GM12878 (cell line): ENCODE measurements around the gene ADGRE3. TPM values are rescaled to one million over a fixed set of nuclear protein-coding genes. Genes with fewer than 3 reads are reported as not detected.

ENCODE experiments used
- ATAC-seq: fragments of 200-7000 bp; cut with Tn5 transposase; 3 replicates; pipeline ENCODE4 v1.9.1; 2020; ENCODE audit warnings: mild to moderate bottlenecking, moderate library complexity
- BruUV-seq: library from RNA; stranded (reverse); fragments of 400-500 nt; replicated peaks from 2 replicates; lab custom pipeline; 2021; lab: Mats Ljungman, UMichigan
- CTCF ChIA-PET: fragments of 300-600 bp; sonication (Branson Sonifier 250); formaldehyde crosslinking; extraction: SDS; loops from one replicate; lab custom pipeline; 2021; ENCODE audit warnings: inconsistent platforms; lab: Yijun Ruan, JAX
- POLR2A ChIA-PET: fragments of 350-600 bp; formaldehyde crosslinking; extraction: SDS; loops from one replicate; lab custom pipeline; 2021; ENCODE audit warnings: inconsistent platforms; lab: Charles Lee
- RAD21 ChIA-PET: fragments of 300-600 bp; sonication (Branson Sonifier 250); formaldehyde crosslinking; loops from one replicate; lab custom pipeline; 2023; ENCODE audit warnings: antibody characterized with exemption; ENCODE audit not compliant: unreplicated experiment; lab: Charles Lee
- SMC1A ChIA-PET: fragments of 300-600 bp; sonication (Branson Sonifier 250); formaldehyde crosslinking; loops from one replicate; lab custom pipeline; 2023; ENCODE audit not compliant: unreplicated experiment, uncharacterized antibody; lab: Charles Lee
- DNase-seq: peaks from one replicate; pipeline ENCODE4 v3.0.0-alpha.2; 2011; ENCODE audit warnings: low read depth, low spot score
- FAIRE-seq: peaks from 3 replicates; lab custom pipeline; 2011; peaks lifted over from hg19 to GRCh38; lab: Jason Lieb, UNC
- H2AFZ ChIP-seq: 2 replicates; pipeline ENCODE4 v1.6.0; 2011; ENCODE audit warnings: low read depth, low read length, control low read depth; ENCODE audit not compliant: control insufficient read depth
- H3K27ac ChIP-seq: 2 replicates; pipeline ENCODE4 v1.5.1; 2011; ENCODE audit warnings: control low read depth; ENCODE audit not compliant: control insufficient read depth, insufficient read depth
- H3K27me3 ChIP-seq, 2 experiments: replicated peaks in 1 of 2; 2 replicates each; pipeline versions ENCODE4 v1.6.0 to v1.6.1; 2011; ENCODE audit warnings: low read length in 1 of 2; ENCODE audit not compliant: control insufficient read depth in 2 of 2, insufficient read depth in 2 of 2
- H3K36me3 ChIP-seq, 2 experiments: 2 replicates each; pipeline ENCODE4 v1.5.1; 2011; ENCODE audit warnings: low read length in 1 of 2; ENCODE audit not compliant: control insufficient read depth in 2 of 2, insufficient read depth in 2 of 2
- H3K4me1 ChIP-seq: 2 replicates; pipeline ENCODE4 v1.6.1; 2011; ENCODE audit warnings: mild to moderate bottlenecking, low read length, moderate library complexity, mixed read lengths; ENCODE audit not compliant: control insufficient read depth, insufficient read depth
- H3K4me2 ChIP-seq: 2 replicates; pipeline ENCODE4 v1.6.0; 2011; ENCODE audit warnings: control low read depth; ENCODE audit not compliant: control insufficient read depth, insufficient read depth
- H3K4me3 ChIP-seq: fragments of 200-600 bp; sonication (generic); 2 replicates; pipeline ENCODE4 v1.5.1; 2016
- H3K79me2 ChIP-seq: 2 replicates; pipeline ENCODE4 v1.6.0; 2011; ENCODE audit warnings: low read length; ENCODE audit not compliant: control insufficient read depth, insufficient read depth
- H3K9ac ChIP-seq: 2 replicates; pipeline ENCODE4 v1.8.0; 2011; ENCODE audit warnings: low read length, control low read depth, mixed read lengths; ENCODE audit not compliant: control insufficient read depth, insufficient read depth
- H3K9me3 ChIP-seq: replicated peaks from 3 replicates; pipeline ENCODE4 v1.5.1; 2011; ENCODE audit warnings: mild to moderate bottlenecking, low read length; ENCODE audit not compliant: control insufficient read depth, insufficient read depth
- H4K20me1 ChIP-seq: 2 replicates; pipeline ENCODE4 v1.6.0; 2011; ENCODE audit not compliant: control insufficient read depth, insufficient read depth
- HDAC2 ChIP-seq: fragments of 200-600 bp; sonication (generic); IDR thresholded peaks from 2 replicates; pipeline ENCODE4 v1.6.1; 2017
- NFYB ChIP-seq: IDR thresholded peaks from 2 replicates; pipeline ENCODE4 v1.6.1; 2011; ENCODE audit warnings: low read depth, mild to moderate bottlenecking, low read length, improper control_type of control experiment, moderate library complexity; ENCODE audit not compliant: insufficient read depth
- RB1 ChIP-seq: fragments of 450-650 bp; formaldehyde crosslinking; IDR thresholded peaks from 2 replicates; pipeline ENCODE4 v1.6.1; 2017; ENCODE audit warnings: mild to moderate bottlenecking, borderline replicate concordance
- RELA ChIP-seq: fragments of 450-650 bp; IDR thresholded peaks from 2 replicates; pipeline ENCODE4 v1.8.0; 2014; ENCODE audit warnings: borderline replicate concordance; ENCODE audit not compliant: partially characterized antibody
- RELB ChIP-seq: fragments of 450-650 bp; IDR thresholded peaks from 2 replicates; pipeline ENCODE4 v1.6.1; 2017; ENCODE audit warnings: low read depth, mild to moderate bottlenecking, moderate library complexity
- SIN3A ChIP-seq: IDR thresholded peaks from 2 replicates; pipeline ENCODE4 v1.6.1; 2012; ENCODE audit warnings: low read depth, low read length, improper control_type of control experiment
- SKIL ChIP-seq: fragments of 450-650 bp; IDR thresholded peaks from 2 replicates; pipeline ENCODE4 v1.6.1; 2017; ENCODE audit warnings: mild to moderate bottlenecking, low read depth, inconsistent platforms; ENCODE audit not compliant: poor library complexity, severe bottlenecking
- SUPT20H ChIP-seq: IDR thresholded peaks from 2 replicates; pipeline ENCODE4 v1.6.1; 2011; ENCODE audit warnings: low read depth, mild to moderate bottlenecking, low read length, moderate library complexity, borderline replicate concordance; ENCODE audit not compliant: control insufficient read depth
- ZBED1 ChIP-seq: IDR thresholded peaks from 2 replicates; pipeline ENCODE4 v1.6.1; 2016; ENCODE audit warnings: borderline replicate concordance
- ZBTB4 ChIP-seq: fragments of 450-650 bp; formaldehyde crosslinking; IDR thresholded peaks from 2 replicates; pipeline ENCODE4 v1.4.0; 2022; ENCODE audit warnings: mild to moderate bottlenecking, moderate library complexity
- ZNF622 ChIP-seq: fragments of 450-650 bp; IDR thresholded peaks from 2 replicates; pipeline ENCODE4 v1.6.1; 2017; ENCODE audit warnings: mild to moderate bottlenecking, inconsistent platforms
- ZSCAN29 ChIP-seq: fragments of 450-650 bp; IDR thresholded peaks from 2 replicates; pipeline ENCODE4 v1.6.1; 2017; ENCODE audit warnings: mild to moderate bottlenecking, moderate library complexity
- WGBS: methylation state at CpG from one replicate; pipeline ENCODE4 v1.1.6; 2016; ENCODE audit warnings: low lambda C conversion rate; ENCODE audit not compliant: insufficient replicate concordance, insufficient coverage; ENCODE audit errors: missing lambda C conversion rate; 5-methylcytosine and 5-hydroxymethylcytosine counted together
- in situ Hi-C: fragments of 300-500 bp; cut with MboI; formaldehyde crosslinking; loops from 9 replicates; pipeline ENCODE4 v1.14.3; 2018; ENCODE audit warnings: mixed read lengths
- intact Hi-C: fragments of 100-400 bp; cut with micrococcal nuclease; formaldehyde crosslinking; loops from one replicate; pipeline ENCODE4 v1.14.2; 2022; ENCODE audit not compliant: unreplicated experiment
- polyA plus RNA-seq, 11 experiments: library from polyadenylated mRNA; depleted of rRNA in 4 of 11; unstranded in 6 of 11; stranded (reverse) in 5 of 11; fragments of >200 nt; fragmentation: Nextera tagmentation in 4 of 11; fragmentation: Illumina TruSeq in 1 of 11; extraction: Ambion mirVana in 4 of 11; extraction: Trizol in 1 of 11; gene quantifications; 1 replicate in 1 of 11; 2 replicates in 10 of 11; pipeline versions ENCODE4 v1.2.1 to v1.2.3, GENCODE V29; 2011 to 2016; ENCODE audit warnings: inconsistent platforms in 2 of 11, missing spikeins in 2 of 11, low read depth in 1 of 11
- total RNA-seq, 4 experiments: library from RNA; depleted of rRNA in 3 of 4; stranded (reverse); fragments of >200 nt in 3 of 4; fragmentation: Illumina TruSeq in 1 of 4; extraction: Trizol in 1 of 4; gene quantifications; 2 replicates each; pipeline versions ENCODE4 v1.2.1 to v1.2.3, GENCODE V29; 2013 to 2021

The ADGRE3 gene
- total and polyA plus RNA-seq, 10 of the 15 experiments (the other 5 are each of a cell fraction or from before 2014, with no cell fraction given): 0.04 to 0.10 (median 0.05) TPM; not detected in 6

DNA sequence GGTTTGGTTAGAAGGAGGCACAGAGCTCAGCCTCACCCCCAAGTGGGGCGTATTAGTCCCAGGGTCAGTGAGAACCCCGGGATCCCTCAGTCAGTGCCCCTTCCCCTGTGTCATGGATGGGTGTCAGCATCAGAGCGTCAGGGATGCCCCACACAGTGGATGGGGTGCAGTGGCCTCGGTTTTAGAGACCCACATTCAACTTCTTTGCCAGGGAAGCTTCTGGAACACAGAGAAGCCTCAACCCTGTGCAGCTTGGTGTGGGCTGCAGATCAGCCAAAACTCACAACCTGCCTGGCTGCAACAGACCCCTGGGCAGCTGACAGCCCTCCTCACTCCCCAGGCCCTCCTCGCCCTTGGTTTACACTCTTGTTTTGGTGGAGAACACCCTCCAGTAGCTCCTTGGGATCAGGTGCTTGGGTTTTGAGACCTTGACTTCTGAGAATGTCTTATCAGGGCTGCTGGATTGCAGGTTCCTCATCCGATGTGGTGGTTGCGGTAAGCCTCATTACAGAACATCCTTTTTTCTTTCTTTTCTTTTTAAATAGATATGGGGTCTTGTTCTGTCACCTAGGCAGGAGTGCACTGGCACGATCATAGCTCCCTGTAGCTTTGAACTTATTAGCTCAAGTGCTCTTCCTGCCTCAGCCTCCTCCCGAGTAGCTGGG, 26.2 kb upstream of the ADGRE3 start:
- Histone ChIP-seq H3K36me3 (peaks cover 3 to 4% of the 10 kb centered on the region in 2 experiments; a peak in 3 of 4 replicates), H3K4me2 (no peak overlapping the region), H3K27me3 (no peaks in the 10 kb centered on the region), H3K4me1 (no peaks in the 10 kb centered on the region), H3K9ac (no peak overlapping the region), H3K79me2 (no peaks in the 10 kb centered on the region), H3K4me3 (no peak overlapping the region), H2AFZ (no peak overlapping the region), H3K9me3 (no peaks in the 10 kb centered on the region; the same call in 2 of the 3 replicates), H3K27ac (no peak overlapping the region), H4K20me1 (no peaks in the 10 kb centered on the region)
- intact Hi-C loops: no loop called here
- FAIRE-seq: no peak
- CTCF ChIA-PET: interaction anchor here (1.0 to 1.9 kb wide), 5 partner anchors 9 to 144 kb away, joined by 3 to 4 read pairs (median 4); no protein-coding TSS in a partner anchor
- in situ Hi-C loops: no loop called here
- no peak for TF ChIP-seq ZNF622
- TF ChIP-seq SUPT20H: no peak
- TF ChIP-seq RB1: no peak
- TF ChIP-seq RELB: no peak
- TF ChIP-seq NFYB: no peak
- TF ChIP-seq ZSCAN29: no peak
- TF ChIP-seq RELA: no peak
- TF ChIP-seq ZBTB4 (CRISPR knock-in tag): no peak
- TF ChIP-seq SIN3A: no peak
- TF ChIP-seq HDAC2: no peak
- no peak for TF ChIP-seq SKIL
- TF ChIP-seq ZBED1: no peak
- no peak for ATAC-seq
- no TSS peak for BruUV-seq
- POLR2A ChIA-PET: interaction anchor here (1.2 kb wide), 1 partner anchor 10 kb away, joined by 5 read pairs; the partner anchor contains the start of gene ZNF333
- RAD21 ChIA-PET: no interaction called here
- DNase-seq: no peak
- 83% methylated on average over 8 of the region's 9 CpGs for WGBS
- SMC1A ChIA-PET: no interaction called here
